Measurements from ENCODE around the gene GLRX2.

DNA sequence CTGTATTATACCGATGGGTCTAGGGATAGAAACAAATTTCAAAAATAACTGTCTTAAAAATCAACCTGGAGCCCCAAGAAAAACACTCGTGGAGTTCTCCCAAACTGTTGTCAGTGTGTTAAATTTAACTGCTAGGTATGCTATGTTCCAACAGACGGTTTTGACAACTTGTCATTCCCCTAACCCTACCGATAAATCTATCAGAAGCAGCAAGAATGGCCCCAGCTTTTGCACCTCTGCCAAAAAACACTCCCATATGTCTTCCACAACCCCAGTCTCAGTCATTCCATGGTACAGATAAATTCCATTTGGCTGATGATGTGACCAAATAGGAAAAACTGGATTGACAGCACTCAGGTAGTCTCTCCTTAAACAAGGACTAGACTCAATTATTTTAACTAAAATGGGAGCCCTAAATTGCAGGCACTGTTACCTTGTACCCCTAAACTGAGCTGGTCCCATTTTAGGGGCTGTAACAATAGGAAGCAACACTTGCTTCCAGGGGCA is 51.0 kb downstream of the GLRX2 start:
- TF ChIP-seq, protein P1, sequence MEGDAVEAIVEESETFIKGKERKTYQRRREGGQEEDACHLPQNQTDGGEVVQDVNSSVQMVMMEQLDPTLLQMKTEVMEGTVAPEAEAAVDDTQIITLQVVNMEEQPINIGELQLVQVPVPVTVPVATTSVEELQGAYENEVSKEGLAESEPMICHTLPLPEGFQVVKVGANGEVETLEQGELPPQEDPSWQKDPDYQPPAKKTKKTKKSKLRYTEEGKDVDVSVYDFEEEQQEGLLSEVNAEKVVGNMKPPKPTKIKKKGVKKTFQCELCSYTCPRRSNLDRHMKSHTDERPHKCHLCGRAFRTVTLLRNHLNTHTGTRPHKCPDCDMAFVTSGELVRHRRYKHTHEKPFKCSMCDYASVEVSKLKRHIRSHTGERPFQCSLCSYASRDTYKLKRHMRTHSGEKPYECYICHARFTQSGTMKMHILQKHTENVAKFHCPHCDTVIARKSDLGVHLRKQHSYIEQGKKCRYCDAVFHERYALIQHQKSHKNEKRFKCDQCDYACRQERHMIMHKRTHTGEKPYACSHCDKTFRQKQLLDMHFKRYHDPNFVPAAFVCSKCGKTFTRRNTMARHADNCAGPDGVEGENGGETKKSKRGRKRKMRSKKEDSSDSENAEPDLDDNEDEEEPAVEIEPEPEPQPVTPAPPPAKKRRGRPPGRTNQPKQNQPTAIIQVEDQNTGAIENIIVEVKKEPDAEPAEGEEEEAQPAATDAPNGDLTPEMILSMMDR (conservative IDR thresholded peaks at IDR 0.05; ENCODE audit: low read depth, low read length), result no peak
- no peak for TF ChIP-seq EZH2 (IDR thresholded peaks at IDR 0.05; ENCODE audit: low read length, unreplicated experiment)
- TF ChIP-seq EZH2phosphoT487 (IDR thresholded peaks at IDR 0.05; ENCODE audit: borderline replicate concordance, low read length), result no peak

Measured in PC-3 (cell line).